ENCODE results near the gene SEC62. TPM values are rescaled to one million over a fixed set of nuclear protein-coding genes. Genes with fewer than 3 reads are reported as not detected.
A peak's percentile ranks its signal among the peaks of the same experiment; 100 is the strongest.

Gene SEC62
- total RNA-seq, 2 experiments from 2014 or later = 36.0 to 47.7 TPM

DNA sequence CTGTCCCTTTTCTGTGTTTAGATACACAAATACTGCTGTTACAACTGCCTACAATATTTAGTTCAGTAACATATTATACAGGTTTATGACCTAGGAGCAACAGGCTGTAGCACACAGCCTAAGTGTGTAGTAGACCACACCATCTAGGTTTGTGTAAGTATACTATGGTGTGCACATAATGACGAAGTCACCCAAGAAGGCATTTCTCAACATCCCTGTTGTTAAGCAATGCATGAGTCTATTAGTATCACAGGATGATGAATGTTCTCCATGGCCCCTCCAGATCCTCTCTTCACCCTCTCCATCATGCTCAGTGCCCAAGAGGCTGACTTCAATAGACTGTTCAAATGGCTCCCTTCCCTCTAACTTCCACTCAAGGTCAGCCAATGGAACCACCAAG lies 14.6 kb upstream of the SEC62 start:
- H3K9me3 Mint-ChIP-seq (ENCODE audit: low read depth) = no peaks in the 10 kb centered on the region
- H3K27ac Mint-ChIP-seq = no peak overlapping the region
- peaks cover 4% of the 10 kb centered on the region for H3K27me3 Mint-ChIP-seq
- H3K36me3 Mint-ChIP-seq = peaks cover 2% of the 10 kb centered on the region
- no peak overlapping the region for H3K4me3 Mint-ChIP-seq
- H3K4me1 Mint-ChIP-seq = peaks cover 5% of the 10 kb centered on the region
- ATAC-seq (no peak), DNase-seq (no peak)
- CTCF ChIA-PET = no interaction called here

DNA sequence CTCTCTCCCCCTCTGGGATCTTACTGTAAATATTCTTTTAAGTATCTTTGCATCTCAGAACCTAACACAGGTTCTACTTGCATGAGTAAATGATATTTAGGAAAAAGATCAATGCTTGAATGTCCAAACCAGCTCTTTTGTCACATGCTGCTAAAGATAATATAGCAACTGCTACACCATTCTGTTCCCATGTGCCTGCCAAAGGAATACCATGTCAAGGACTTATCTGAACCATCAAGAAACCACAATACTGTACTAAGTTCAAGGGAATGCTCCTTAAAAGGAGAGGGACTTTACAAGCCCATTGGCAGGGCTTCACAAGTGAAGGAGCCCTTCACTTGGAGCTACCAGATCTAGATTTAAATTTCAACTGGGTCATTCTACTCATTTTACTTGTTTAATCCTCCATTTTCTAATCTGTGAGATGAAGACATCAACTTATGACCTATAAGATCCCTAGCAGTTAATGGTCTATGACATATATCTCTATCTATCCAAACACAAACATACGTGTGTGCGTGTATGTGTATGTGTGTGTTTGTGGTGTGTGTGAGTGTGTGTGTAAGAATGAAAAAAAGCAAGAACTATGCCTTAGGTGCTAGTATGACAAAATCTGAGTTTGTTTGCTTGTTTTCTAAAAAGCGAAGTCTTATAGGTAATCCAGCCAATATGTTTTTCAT lies 13.0 kb upstream of the SEC62 start:
- H3K27me3 Mint-ChIP-seq = peaks cover 4% of the 10 kb centered on the region
- no peak overlapping the region for H3K27ac Mint-ChIP-seq
- H3K9me3 Mint-ChIP-seq (ENCODE audit: low read depth) = no peaks in the 10 kb centered on the region
- no peak overlapping the region for H3K4me3 Mint-ChIP-seq
- CTCF ChIA-PET = interaction anchor here (1.0 kb wide), 1 partner anchor 15 kb away, joined by 3 read pairs; no protein-coding TSS in a partner anchor
- no peak for ATAC-seq
- no peak for DNase-seq
- H3K36me3 Mint-ChIP-seq = peaks cover 2% of the 10 kb centered on the region
- peaks cover 5% of the 10 kb centered on the region for H3K4me1 Mint-ChIP-seq

DNA sequence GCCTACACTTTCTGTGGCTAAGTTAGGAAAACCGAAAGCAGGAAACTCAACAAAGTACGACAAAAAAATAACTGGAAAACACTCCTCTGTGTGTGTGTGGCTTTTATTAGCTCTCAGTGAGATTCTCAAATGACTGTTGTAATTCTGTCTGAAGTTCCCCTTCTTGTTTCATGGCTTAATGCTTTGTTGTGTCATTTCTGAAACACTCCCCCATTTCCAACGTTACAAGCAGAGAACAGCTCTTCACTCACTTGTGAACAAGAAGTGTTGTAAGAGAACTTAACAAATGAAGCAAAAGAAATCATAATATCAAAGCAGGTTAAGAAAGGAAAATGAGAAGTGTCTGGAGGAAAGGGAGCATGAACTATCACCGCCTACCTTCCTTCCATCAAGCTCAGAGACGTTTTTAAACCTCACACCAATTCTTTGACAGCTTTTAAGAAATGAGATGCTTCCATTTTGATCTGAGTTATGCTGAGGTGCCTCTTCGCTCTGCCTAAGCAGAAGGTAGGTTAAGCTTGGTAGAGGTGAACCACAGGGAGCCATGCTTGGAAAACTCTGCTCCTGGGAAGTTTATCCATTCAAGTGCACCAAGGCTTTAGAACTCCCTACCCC lies 12.4 kb upstream of the SEC62 start:
- H3K36me3 Mint-ChIP-seq = peaks cover 2% of the 10 kb centered on the region
- H3K27ac Mint-ChIP-seq = no peak overlapping the region
- peaks cover 4% of the 10 kb centered on the region for H3K27me3 Mint-ChIP-seq
- H3K4me1 Mint-ChIP-seq = peaks cover 5% of the 10 kb centered on the region
- no peak overlapping the region for H3K4me3 Mint-ChIP-seq
- CTCF ChIA-PET = interaction anchor here (1.0 to 1.4 kb wide), 2 partner anchors 11 to 16 kb away, joined by 3 to 5 read pairs; no protein-coding TSS in a partner anchor
- H3K9me3 Mint-ChIP-seq (ENCODE audit: low read depth) = no peaks in the 10 kb centered on the region
- ATAC-seq = no peak
- DNase-seq = no peak

DNA sequence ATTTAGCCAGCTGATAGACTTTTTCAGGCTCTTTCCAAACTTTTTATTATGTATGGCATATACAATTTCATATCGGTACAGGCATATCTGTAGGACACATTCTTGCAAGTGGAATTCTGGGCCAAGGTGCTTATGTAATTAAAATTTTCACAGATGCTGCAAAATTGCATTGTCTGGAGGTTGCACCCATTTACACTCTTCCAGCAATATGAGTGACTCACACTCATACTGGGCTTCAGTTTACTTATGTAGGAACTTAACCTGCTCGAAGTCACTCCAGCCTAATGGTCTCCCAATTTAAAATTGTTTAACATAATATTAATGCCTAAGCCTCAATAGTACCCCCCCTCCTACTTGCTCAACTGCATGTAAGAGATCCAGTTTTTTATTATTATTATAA lies 11.2 kb upstream of the SEC62 start:
- no peak for ATAC-seq
- H3K27ac Mint-ChIP-seq = no peak overlapping the region
- peaks cover 2% of the 10 kb centered on the region for H3K36me3 Mint-ChIP-seq
- DNase-seq = no peak
- CTCF ChIA-PET = interaction anchor here (1.4 kb wide), 1 partner anchor 10 kb away, joined by 5 read pairs; no protein-coding TSS in a partner anchor
- peaks cover 4% of the 10 kb centered on the region for H3K27me3 Mint-ChIP-seq
- H3K4me1 Mint-ChIP-seq = peaks cover 5% of the 10 kb centered on the region
- H3K4me3 Mint-ChIP-seq = no peak overlapping the region
- no peaks in the 10 kb centered on the region for H3K9me3 Mint-ChIP-seq (ENCODE audit: low read depth)

DNA sequence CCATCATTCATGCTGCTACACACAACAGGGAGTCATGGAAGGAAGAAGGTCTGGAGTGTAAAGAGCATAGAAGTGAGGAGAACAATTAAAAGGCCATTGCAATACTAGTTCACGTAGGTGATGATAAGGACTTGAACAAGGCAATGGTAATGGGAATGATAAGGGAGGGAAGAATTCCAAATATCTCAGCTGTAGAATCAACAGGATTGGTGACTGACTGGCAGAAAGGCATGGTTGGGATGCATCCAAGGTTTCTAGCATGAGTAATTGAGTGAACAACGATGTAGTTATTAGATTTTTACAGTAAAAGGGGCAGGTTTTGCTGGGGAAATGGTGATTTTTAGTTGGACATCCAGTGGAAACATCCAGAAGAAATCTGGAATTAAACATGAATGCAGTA lies 2.4 kb upstream of the SEC62 start:
- Mint-ChIP-seq H3K27ac (no peak overlapping the region), H3K36me3 (peaks cover 8% of the 10 kb centered on the region), H3K4me1 (peaks cover 31% of the 10 kb centered on the region), H3K9me3 (ENCODE audit: low read depth) (peaks cover 2% of the 10 kb centered on the region), H3K4me3 (no peak overlapping the region), H3K27me3 (no peaks in the 10 kb centered on the region)
- ATAC-seq = no peak
- DNase-seq = no peak
- CTCF ChIA-PET = no interaction called here

DNA sequence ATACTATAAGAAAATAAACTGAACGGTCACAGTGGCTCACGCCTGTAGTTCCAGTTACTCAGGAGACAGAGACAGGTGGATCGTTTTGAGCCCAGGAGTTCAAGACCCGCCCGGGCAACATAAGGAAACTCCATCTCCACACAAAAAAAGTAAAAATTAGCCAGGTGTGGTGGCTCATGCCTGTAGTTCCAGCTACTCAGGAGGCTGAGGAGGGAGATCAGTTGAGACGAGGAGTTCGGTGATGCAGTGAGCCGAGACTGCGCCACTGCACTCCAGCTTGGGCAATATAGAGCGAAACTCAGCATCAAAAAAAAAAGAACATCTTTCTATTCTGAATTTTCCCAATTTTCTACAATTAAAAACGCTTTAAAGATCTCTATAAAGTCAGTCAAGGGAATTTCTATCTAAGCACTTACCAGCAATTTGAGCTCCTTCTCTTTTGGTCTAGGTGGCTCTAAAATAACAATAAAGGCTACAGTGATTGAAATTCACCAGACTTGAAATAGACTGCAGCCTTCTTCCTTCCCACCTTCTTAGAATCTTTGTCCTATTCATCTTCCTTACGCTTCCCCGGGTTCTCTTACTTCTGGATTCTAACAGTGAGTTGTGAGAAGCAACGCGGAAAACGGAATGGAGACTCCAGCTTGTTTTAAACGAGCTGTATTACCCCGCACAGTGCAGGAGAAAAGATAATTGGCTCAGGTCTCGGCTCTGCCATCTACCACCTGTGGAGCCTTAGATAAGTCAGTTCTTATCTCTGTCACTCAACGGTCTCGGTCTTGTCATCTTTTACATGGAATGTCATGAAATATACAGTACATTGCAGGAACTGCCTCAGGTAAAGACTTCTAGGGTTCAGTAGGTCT lies 812 bp upstream of the SEC62 start:
- peak overlapping the region; percentile 93 for H3K27ac Mint-ChIP-seq
- peaks cover 41% of the 10 kb centered on the region for H3K4me1 Mint-ChIP-seq
- peak; percentile 3 for ATAC-seq
- H3K9me3 Mint-ChIP-seq (ENCODE audit: low read depth) = peaks cover 2% of the 10 kb centered on the region
- H3K4me3 Mint-ChIP-seq = peak overlapping the region; percentile 80
- no peaks in the 10 kb centered on the region for H3K27me3 Mint-ChIP-seq
- no peak for DNase-seq
- CTCF ChIA-PET = interaction anchor here (1.0 to 2.7 kb wide), 8 partner anchors 11 to 152 kb away, joined by 3 to 10 read pairs (median 4); partner anchors contain the start of gene GPR160
- peaks cover 15% of the 10 kb centered on the region for H3K36me3 Mint-ChIP-seq

DNA sequence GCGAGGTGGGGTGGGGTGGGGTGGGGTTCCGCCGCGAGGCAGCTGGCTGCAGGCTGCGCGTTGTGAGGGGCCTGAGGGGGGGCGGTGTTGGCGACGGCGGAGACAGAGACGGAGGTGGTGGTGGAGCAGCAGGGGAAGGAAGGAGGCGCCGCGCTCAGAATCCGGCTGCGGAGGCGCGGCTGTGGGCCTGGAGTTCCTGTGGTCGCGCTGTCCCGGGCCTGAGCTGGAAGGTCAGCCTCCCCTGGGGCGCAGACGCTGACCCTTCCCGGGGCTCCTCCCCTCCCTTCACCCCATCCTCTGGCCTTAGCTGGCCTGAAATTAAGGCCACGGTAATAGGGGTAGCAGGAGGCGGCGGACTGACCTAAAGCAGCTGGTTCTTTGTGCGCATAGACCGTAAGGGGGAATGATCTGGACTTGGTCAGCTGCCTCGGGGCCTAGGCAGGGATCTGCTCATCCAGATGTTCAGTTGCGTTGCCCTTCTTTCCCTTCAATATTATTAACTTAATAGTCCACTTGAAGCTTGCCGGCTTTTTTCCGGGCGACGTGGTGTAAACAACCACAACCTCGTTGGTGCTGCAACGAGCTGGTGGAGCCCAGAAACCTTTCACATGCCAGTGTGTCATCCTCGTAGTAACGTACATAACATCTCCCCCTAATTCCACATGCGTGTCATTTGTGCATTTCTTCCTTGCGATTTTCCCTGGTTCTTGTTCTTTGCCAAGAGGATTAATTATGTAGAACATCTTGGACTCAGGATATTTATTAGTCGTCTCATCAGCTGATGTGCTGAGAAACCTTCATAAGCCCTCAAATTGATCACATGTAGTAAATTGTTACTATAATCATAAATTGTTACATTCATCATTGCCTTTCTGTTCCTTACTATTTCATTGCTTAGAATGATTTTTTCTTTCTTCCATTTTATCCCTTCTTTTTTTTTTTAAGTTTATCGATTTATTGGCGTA lies 626 bp downstream of the SEC62 start:
- Mint-ChIP-seq H3K4me1 (peaks cover 45% of the 10 kb centered on the region), H3K4me3 (peak overlapping the region; percentile 80), H3K27ac (peak overlapping the region; percentile 93), H3K9me3 (ENCODE audit: low read depth) (peaks cover 2% of the 10 kb centered on the region), H3K27me3 (no peaks in the 10 kb centered on the region), H3K36me3 (peaks cover 19% of the 10 kb centered on the region)
- ATAC-seq (peak; percentile 75), DNase-seq (peak; percentile 67)
- CTCF ChIA-PET = interaction anchor here (0.9 to 2.7 kb wide), 11 partner anchors 11 to 198 kb away, joined by 3 to 10 read pairs (median 4); partner anchors contain the start of genes ACTRT3 and GPR160

DNA sequence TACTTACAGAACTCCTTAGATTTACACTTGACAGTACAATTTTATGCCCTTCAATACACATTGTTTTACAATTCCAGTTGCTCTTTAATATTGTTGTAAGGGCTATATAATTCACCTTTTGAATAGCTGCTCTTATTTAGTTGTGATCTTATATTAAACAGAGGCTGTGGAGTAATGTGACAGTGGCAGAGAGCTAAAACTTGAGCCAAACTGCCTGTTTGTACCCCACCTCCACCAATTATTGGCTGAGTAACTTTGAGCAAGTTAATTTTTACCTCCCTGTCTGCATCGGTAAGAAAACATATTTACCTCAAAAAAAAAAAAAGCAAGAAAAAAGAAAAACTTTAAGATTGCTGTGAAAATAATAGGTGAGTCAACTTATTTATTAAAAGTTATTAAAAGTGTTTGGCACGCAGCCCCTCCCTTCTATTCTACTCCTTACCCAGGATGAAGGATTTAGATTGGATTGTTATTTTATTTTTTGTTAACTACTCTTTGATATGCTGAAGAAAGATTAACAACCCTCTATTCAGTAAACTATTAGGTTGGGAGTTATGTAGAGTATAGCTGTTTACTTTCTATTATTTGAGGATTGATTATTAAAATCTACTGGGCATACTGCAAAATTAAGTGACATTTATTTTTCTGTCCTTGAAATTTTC lies 1.7 kb downstream of the SEC62 start:
- peak overlapping the region; percentile 80 for H3K4me3 Mint-ChIP-seq
- peaks cover 2% of the 10 kb centered on the region for H3K9me3 Mint-ChIP-seq (ENCODE audit: low read depth)
- CTCF ChIA-PET = interaction anchor here (1.0 to 1.6 kb wide), 3 partner anchors 78 to 157 kb away, joined by 3 to 4 read pairs (median 3); no protein-coding TSS in a partner anchor
- peaks cover 23% of the 10 kb centered on the region for H3K36me3 Mint-ChIP-seq
- peaks cover 43% of the 10 kb centered on the region for H3K4me1 Mint-ChIP-seq
- H3K27me3 Mint-ChIP-seq = no peaks in the 10 kb centered on the region
- no peak for DNase-seq
- H3K27ac Mint-ChIP-seq = no peak overlapping the region
- no peak for ATAC-seq

DNA sequence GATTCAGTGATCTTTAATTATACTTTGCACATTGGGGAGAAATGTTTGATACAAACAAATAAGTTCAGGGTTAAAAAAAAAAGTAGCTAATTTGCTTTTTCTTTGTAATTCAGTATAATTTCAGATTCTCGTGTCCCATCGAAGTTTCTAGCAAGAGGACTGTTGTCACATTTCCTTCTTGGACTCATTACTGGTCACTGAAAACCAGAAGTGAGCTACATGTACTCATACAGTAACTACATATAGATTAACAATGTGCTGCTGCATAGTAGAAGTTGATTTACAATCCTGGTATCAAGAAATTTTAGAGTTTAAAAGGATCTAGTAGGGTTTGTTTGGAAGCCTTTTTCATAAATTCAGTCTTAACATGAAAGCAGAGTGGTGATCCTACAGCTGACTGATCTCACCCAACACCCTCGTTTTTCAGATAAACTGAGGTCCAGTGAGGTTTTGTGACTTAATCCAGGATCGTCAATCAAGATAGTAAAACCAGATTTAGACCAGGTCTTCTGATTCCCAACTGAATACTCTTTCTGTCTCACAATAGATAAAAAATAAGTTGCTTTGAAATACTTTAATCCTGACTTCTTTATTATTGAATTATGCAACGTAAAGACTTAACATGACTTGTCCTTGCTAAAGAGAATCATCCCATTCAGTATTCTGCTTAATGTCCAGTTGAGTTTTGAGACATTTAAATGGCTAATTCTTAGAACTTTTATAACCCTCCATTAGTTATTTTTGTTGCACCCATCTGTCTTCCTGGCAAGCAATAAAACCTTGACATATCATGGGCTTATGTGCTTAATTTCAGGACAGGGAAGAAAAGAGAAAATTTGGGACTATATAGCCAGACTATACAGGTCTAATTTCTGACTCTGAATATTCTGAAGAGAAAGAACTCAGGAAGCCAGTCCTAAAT lies 2.8 kb downstream of the SEC62 start:
- Mint-ChIP-seq H3K27ac (no peak overlapping the region), H3K36me3 (peaks cover 24% of the 10 kb centered on the region), H3K27me3 (no peaks in the 10 kb centered on the region), H3K9me3 (ENCODE audit: low read depth) (no peaks in the 10 kb centered on the region), H3K4me1 (peaks cover 48% of the 10 kb centered on the region), H3K4me3 (no peak overlapping the region)
- CTCF ChIA-PET = interaction anchor here (1.0 kb wide), 1 partner anchor 83 kb away, joined by 3 read pairs; no protein-coding TSS in a partner anchor
- DNase-seq (no peak), ATAC-seq (no peak)

DNA sequence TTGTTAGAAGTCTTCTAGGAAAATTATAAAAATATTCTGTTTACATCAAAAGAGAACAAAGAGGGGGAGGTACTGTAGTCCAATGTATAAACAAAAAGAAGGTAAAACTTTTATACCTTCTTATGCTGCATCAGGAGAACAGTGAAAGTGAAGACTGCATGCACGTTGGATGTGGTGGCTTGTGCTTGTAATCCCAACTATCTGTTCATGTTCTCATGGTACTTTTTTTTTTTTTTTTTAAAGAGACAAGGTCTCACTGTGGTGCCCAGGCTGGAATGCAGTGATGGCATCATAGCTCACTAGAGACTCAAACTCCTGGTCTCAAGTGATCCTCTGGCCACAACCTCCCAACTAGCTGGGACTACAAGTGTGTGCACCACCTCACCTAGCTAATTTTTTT lies 4.2 kb downstream of the SEC62 start:
- Mint-ChIP-seq H3K36me3 (peaks cover 27% of the 10 kb centered on the region), H3K27me3 (no peaks in the 10 kb centered on the region)
- no peak for DNase-seq

DNA sequence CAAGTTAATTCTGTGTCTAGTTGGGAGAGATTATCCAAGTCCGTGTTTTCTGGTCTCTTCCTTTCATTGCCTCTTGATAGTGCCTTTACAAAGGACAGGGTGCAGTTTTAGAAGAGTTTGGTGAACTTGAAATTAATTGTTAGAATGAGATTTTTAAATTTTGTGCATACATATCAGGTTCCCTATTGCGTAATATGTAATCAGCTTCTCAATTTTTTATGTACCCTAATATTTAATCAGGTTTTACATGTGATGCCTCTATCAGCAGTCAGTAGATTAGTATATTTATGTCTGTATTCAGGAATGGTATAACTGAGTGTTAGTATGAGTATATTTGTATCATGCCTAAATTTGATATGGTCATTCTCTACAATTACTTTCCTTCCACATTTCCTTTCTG lies 4.9 kb downstream of the SEC62 start:
- CTCF ChIA-PET = no interaction called here
- DNase-seq (no peak), ATAC-seq (no peak)
- Mint-ChIP-seq H3K4me3 (no peak overlapping the region), H3K9me3 (ENCODE audit: low read depth) (no peaks in the 10 kb centered on the region), H3K27me3 (no peaks in the 10 kb centered on the region), H3K27ac (no peak overlapping the region), H3K4me1 (peaks cover 45% of the 10 kb centered on the region), H3K36me3 (peaks cover 34% of the 10 kb centered on the region)

More for the DNA sequence above, 4.2 kb downstream of the SEC62 start:
- Mint-ChIP-seq H3K4me3 (no peak overlapping the region), H3K27ac (no peak overlapping the region), H3K4me1 (peaks cover 50% of the 10 kb centered on the region), H3K9me3 (ENCODE audit: low read depth) (no peaks in the 10 kb centered on the region)
- ATAC-seq = no peak
- CTCF ChIA-PET = interaction anchor here (1.1 kb wide), 1 partner anchor 16 kb away, joined by 3 read pairs; no protein-coding TSS in a partner anchor

All from activated CD8-positive, alpha-beta memory T cell treated with anti-CD3 and anti-CD28 coated beads, Interleukin-2, amount 10 ng/mL, durations not matched to agents 7 days and 5 days (primary cell).